ENCODE results near the gene OVAAL.

- TF ChIP-seq CTCF (conservative IDR thresholded peaks at IDR 0.05 in 1 of 2, IDR thresholded peaks at IDR 0.05 in 1 of 2; ENCODE audit: extremely low read depth in 1 of 2, insufficient read depth in 1 of 2, low read depth in 1 of 2, low read length in 2 of 2) (no peak), EZH2 (IDR thresholded peaks at IDR 0.05; ENCODE audit: borderline replicate concordance, low read length) (no peak)
Measured at GRCh38 chr1:180579961-180580611, 21.3 kb downstream of the OVAAL start.

Measured in mammary epithelial cell (primary cell).